Activated T-helper 2 cell treated with anti-CD3 and anti-CD28 coated beads, Interferon-gamma antibody, Interleukin-2, Interleukin-4, amounts not matched to agents 10 μg/mL and 5 μg/mL and 100 μg/mL, durations not matched to agents 14 hours and 24 hours and 36 hours (primary cell): ENCODE results near the gene GFPT2. TPM values are rescaled to one million over a fixed set of nuclear protein-coding genes. Genes with fewer than 3 reads are reported as not detected.
"Not testable (repeated sequence)": the region's sequence is repeated elsewhere in the genome, so short reads cannot be mapped to it uniquely, and the experiment has no call there.

Experiments used
- DNase-seq: peaks from one replicate; pipeline ENCODE4 v3.0.0; 2021; ENCODE audit warnings: low spot score
- H3K27ac Mint-ChIP-seq: one replicate; pipeline ENCODE4 v1.8.0; 2021; ENCODE audit warnings: mixed read lengths
- H3K27me3 Mint-ChIP-seq: one replicate; pipeline ENCODE4 v1.8.0; 2021; ENCODE audit warnings: low read depth, mixed read lengths
- H3K36me3 Mint-ChIP-seq: one replicate; pipeline ENCODE4 v1.8.0; 2021; ENCODE audit warnings: low read depth, mixed read lengths
- H3K4me1 Mint-ChIP-seq: one replicate; pipeline ENCODE4 v1.8.0; 2021; ENCODE audit warnings: low read depth, mixed read lengths
- H3K4me3 Mint-ChIP-seq: one replicate; pipeline ENCODE4 v1.8.0; 2021; ENCODE audit warnings: low read depth, mild to moderate bottlenecking, moderate library complexity, mixed read lengths
- H3K9me3 Mint-ChIP-seq: one replicate; pipeline ENCODE4 v1.8.0; 2021; ENCODE audit warnings: mixed read lengths
- intact Hi-C: fragments of 100-400 bp; cut with micrococcal nuclease; formaldehyde crosslinking; loops from one replicate; pipeline ENCODE4 v1.15.1; 2023
- total RNA-seq: library from RNA; stranded (reverse); gene quantifications from 2 replicates; pipeline ENCODE4 v1.2.3, GENCODE V29; 2022

Gene GFPT2
- total RNA-seq, 1 donor from 2014 or later: not detected

GRCh38 chr5:180313677-180314505 lies 39.2 kb downstream of the GFPT2 start:
- Mint-ChIP-seq H3K36me3 (no peaks in the 10 kb centered on the region), H3K27me3 (no peaks in the 10 kb centered on the region), H3K4me1 (no peaks in the 10 kb centered on the region), H3K9me3 (no peaks in the 10 kb centered on the region), H3K4me3 (no peak overlapping the region), H3K27ac (no peak overlapping the region)
- intact Hi-C loops: no loop called here
- DNase-seq: no peak

DNA sequence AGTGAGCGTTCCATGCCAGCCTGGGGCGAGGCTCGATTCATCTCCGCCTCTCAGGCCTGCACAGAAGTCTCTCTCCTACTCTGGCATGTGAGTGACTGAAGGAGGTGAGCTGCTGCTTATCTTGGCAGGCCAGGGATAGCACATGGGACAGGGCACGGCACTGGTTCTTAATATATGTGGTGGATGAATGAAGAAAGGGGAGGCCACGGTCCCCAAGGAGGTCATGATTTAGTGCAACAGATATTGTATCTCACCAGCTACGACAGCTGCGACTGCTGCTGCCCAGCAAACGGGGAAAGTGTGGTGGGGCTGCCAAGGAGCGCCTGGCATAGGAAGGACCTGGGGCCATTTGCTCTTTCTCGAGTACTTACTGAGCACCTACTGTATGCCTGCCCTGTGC lies 41.9 kb downstream of the GFPT2 start:
- H3K4me3 Mint-ChIP-seq: no peak overlapping the region
- intact Hi-C loops: no loop called here
- no peaks in the 10 kb centered on the region for H3K9me3 Mint-ChIP-seq
- H3K36me3 Mint-ChIP-seq: no peaks in the 10 kb centered on the region
- DNase-seq: no peak
- no peaks in the 10 kb centered on the region for H3K4me1 Mint-ChIP-seq
- no peak overlapping the region for H3K27ac Mint-ChIP-seq
- no peaks in the 10 kb centered on the region for H3K27me3 Mint-ChIP-seq

GRCh38 chr5:180306796-180307195 lies 46.3 kb downstream of the GFPT2 start:
- no peaks in the 10 kb centered on the region for H3K9me3 Mint-ChIP-seq
- no peak for DNase-seq
- no peak overlapping the region for H3K27ac Mint-ChIP-seq
- intact Hi-C loops: no loop called here
- no peaks in the 10 kb centered on the region for H3K4me1 Mint-ChIP-seq
- H3K27me3 Mint-ChIP-seq: no peaks in the 10 kb centered on the region
- no peaks in the 10 kb centered on the region for H3K36me3 Mint-ChIP-seq
- H3K4me3 Mint-ChIP-seq: no peak overlapping the region

GRCh38 chr5:180305481-180305880 lies 47.7 kb downstream of the GFPT2 start:
- Mint-ChIP-seq H3K9me3 (no peaks in the 10 kb centered on the region), H3K4me3 (no peak overlapping the region), H3K27ac (no peak overlapping the region), H3K27me3 (no peaks in the 10 kb centered on the region), H3K4me1 (no peaks in the 10 kb centered on the region), H3K36me3 (no peaks in the 10 kb centered on the region)
- intact Hi-C loops: no loop called here
- DNase-seq: no peak

DNA sequence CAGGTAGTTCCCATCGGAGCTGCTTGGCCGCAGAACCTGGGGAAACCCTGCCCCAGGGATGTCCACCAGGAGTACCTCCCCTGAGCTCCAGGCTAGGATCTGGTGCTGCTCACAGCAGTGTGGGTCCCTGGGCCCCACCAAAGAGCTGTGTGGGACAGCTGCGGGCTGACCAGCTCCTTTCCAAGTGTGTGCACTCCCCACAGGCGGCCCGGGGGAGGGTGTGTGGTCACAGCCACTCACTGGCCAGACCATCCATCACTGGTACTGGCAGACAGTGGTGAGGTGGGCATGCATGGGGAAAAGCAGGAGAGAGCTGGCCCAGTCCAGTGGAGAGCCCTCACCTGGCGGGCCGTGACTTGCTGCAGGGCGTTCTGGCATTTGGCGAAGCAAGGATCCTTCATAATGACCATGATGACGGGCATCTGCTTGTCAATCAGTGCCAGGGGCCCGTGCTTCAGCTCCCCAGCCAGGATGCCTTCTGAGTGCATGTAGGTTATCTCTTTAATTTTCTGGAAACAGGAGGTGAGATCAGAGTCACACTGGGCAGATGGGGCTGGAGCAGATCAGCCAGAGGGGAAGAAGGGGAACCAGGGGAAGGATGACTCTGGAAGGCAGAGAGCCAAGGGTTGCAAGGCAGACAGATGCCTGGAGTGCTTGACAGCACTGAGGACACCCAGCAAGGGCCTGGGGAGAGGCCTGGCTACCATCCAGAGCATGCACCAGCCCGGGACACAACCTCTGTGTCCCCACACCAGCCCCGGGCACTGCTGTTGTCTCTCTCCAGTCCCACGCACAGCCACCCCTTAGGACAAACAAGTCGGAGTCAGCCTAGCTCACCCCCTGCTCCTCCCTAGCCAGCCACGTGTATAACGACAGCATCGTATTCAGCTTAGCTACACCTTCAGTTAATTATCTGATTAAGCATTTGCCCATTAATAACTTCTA lies 48.4 kb downstream of the GFPT2 start:
- Mint-ChIP-seq H3K4me3 (no peak overlapping the region), H3K27ac (no peak overlapping the region), H3K27me3 (no peaks in the 10 kb centered on the region), H3K9me3 (no peaks in the 10 kb centered on the region), H3K4me1 (no peaks in the 10 kb centered on the region), H3K36me3 (no peaks in the 10 kb centered on the region)
- intact Hi-C loops: no loop called here
- DNase-seq: no peak

GRCh38 chr5:180304016-180304292 lies 49.2 kb downstream of the GFPT2 start:
- Mint-ChIP-seq H3K4me1 (no peaks in the 10 kb centered on the region), H3K9me3 (no peaks in the 10 kb centered on the region), H3K27ac (no peak overlapping the region), H3K36me3 (no peaks in the 10 kb centered on the region), H3K4me3 (no peak overlapping the region), H3K27me3 (no peaks in the 10 kb centered on the region)
- no peak for DNase-seq
- intact Hi-C loops: no loop called here

- Mint-ChIP-seq H3K4me3 (no peak overlapping the region), H3K9me3 (no peaks in the 10 kb centered on the region), H3K4me1 (no peaks in the 10 kb centered on the region), H3K36me3 (no peaks in the 10 kb centered on the region), H3K27me3 (no peaks in the 10 kb centered on the region), H3K27ac (no peak overlapping the region)
- intact Hi-C loops: no loop called here
- DNase-seq: no peak
Measured at GRCh38 chr5:180303226-180304015, 49.7 kb downstream of the GFPT2 start.

DNA sequence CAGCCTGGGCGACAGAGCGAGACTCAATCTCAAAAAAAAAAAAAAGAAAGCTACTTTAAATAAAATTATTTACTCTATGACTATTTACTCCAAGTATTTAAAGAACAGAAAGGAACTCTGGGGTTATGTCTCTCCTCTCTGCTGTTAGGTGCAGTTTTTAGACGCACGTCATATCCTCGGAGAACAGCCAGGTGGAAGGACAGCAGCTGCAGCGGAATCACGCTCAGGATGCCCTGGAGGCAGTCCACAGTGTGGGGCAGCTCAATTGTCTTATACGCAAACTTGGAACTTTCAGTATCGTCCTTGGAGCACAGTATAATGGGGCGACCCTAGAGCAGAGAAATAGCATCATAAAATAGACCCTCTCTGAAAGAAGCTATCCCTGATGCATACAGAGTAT lies 50.9 kb downstream of the GFPT2 start:
- Mint-ChIP-seq H3K27ac (no peak overlapping the region), H3K36me3 (no peaks in the 10 kb centered on the region), H3K4me1 (no peaks in the 10 kb centered on the region), H3K27me3 (no peaks in the 10 kb centered on the region), H3K9me3 (no peaks in the 10 kb centered on the region), H3K4me3 (no peak overlapping the region)
- no peak for DNase-seq
- intact Hi-C loops: no loop called here

GRCh38 chr5:180301253-180301652 lies 51.9 kb downstream of the GFPT2 start:
- Mint-ChIP-seq H3K27ac (no peak overlapping the region), H3K36me3 (no peaks in the 10 kb centered on the region), H3K9me3 (no peaks in the 10 kb centered on the region), H3K27me3 (no peaks in the 10 kb centered on the region), H3K4me1 (peaks cover 3% of the 10 kb centered on the region), H3K4me3 (no peak overlapping the region)
- intact Hi-C loops: no loop called here
- no peak for DNase-seq

DNA sequence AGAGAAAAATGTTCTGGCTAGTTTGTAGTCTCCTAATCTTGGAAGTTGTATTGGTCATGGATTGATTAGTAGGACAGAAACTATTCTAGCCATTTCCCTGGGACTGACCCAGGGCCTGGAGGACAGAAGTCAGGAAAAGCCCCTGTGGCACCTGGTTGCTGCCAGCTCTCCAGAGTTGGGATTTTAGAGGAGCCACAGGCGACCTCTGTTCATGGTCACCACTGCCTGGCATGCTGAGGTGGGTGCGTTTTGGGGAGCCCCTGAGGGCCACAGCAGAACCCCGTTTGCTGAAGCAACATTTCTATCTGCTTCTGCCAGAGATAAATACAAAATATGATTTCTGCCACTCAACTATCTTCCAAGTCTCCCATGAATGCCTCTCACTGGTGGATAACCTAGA lies 53.6 kb downstream of the GFPT2 start:
- H3K9me3 Mint-ChIP-seq: no peaks in the 10 kb centered on the region
- no peak overlapping the region for H3K27ac Mint-ChIP-seq
- peaks cover 6% of the 10 kb centered on the region for H3K4me1 Mint-ChIP-seq
- no peak overlapping the region for H3K4me3 Mint-ChIP-seq
- H3K27me3 Mint-ChIP-seq: no peaks in the 10 kb centered on the region
- no peaks in the 10 kb centered on the region for H3K36me3 Mint-ChIP-seq
- intact Hi-C loops: loop anchor here (10.0 kb wide), 3 partner anchors 165 to 1675 kb away; partner anchors contain the start of genes CLK4 and CNOT6
- no peak for DNase-seq

GRCh38 chr5:180299014-180299413 lies 54.1 kb downstream of the GFPT2 start:
- intact Hi-C loops: loop anchor here (10.0 kb wide), 3 partner anchors 164 to 1674 kb away; partner anchors contain the start of genes CLK4 and CNOT6
- H3K27me3 Mint-ChIP-seq, H3K4me3 Mint-ChIP-seq, H3K4me1 Mint-ChIP-seq, DNase-seq, H3K9me3 Mint-ChIP-seq, H3K27ac Mint-ChIP-seq, H3K36me3 Mint-ChIP-seq: not testable (repeated sequence)

DNA sequence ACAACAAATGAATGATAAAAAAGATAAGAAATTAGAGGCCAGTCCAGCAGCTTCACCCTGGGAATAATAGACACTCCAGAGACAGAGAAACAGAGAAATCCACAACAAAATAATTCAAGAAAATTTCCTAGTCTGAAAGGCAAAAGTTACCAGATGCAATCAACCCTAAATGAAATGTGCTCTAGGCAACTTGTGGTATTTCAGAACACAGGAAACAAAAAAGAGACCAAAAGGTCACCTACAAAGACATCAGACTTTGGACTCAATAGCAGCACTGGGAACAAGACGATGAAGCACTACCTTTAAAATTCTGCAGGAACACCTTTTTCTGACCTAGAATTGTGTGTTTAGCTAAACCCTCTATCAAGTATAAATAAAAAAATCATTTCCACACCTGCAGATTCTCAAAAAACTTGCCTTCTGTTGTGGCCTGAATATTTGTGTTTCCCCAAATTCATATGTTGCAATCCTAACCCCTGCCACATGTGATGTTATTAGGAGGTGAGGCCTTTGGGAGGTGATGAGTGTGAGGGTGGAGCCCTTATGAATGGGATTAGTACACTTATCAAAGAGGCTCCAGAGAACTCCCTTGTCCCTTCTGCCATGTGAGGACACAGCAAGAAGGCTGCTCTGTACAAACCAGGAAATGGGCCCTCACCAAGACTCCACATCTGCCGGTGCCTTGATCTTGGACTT lies 55.4 kb downstream of the GFPT2 start:
- Mint-ChIP-seq H3K9me3 (no peaks in the 10 kb centered on the region), H3K4me1 (peaks cover 13% of the 10 kb centered on the region), H3K27me3 (no peaks in the 10 kb centered on the region), H3K4me3 (no peak overlapping the region), H3K27ac (no peak overlapping the region), H3K36me3 (peaks cover 4% of the 10 kb centered on the region)
- intact Hi-C loops: loop anchor here (10.0 kb wide), 3 partner anchors 163 to 1673 kb away; partner anchors contain the start of genes CLK4 and CNOT6
- no peak for DNase-seq
